HG02885 (cell line): ENCODE data around the gene CYRIA.

Source experiments
- ATAC-seq: cut with Tn5 transposase; IDR thresholded peaks from one replicate; pipeline ENCODE4 v1.9.1; 2021; ENCODE audit warnings: mild to moderate bottlenecking; ENCODE audit not compliant: unreplicated experiment, poor library complexity

CYRIA gene

GRCh38 chr2:16633621-16634430 is 31.8 kb downstream of the CYRIA start:
- ATAC-seq: no peak

GRCh38 chr2:16632598-16632997 is 33.0 kb downstream of the CYRIA start:
- ATAC-seq: no peak

GRCh38 chr2:16630463-16630862 is 35.2 kb downstream of the CYRIA start:
- peak; percentile 47 for ATAC-seq

- ATAC-seq: no peak
These were observed 35.9 kb downstream of the CYRIA start for GRCh38 chr2:16629770-16630169.

GRCh38 chr2:16629044-16629443 is 36.6 kb downstream of the CYRIA start:
- ATAC-seq: no peak

GRCh38 chr2:16628314-16628713 is 37.3 kb downstream of the CYRIA start:
- ATAC-seq: no peak

- ATAC-seq: no peak
These were observed 38.5 kb downstream of the CYRIA start for GRCh38 chr2:16626997-16627605.

- ATAC-seq: no peak
These were observed 39.1 kb downstream of the CYRIA start for GRCh38 chr2:16626497-16626896.

GRCh38 chr2:16625759-16626158 is 39.9 kb downstream of the CYRIA start:
- ATAC-seq: peak; percentile 70

GRCh38 chr2:16625201-16625729 is 40.4 kb downstream of the CYRIA start:
- ATAC-seq: peak; percentile 13

- ATAC-seq: no peak
These were observed 41.2 kb downstream of the CYRIA start for GRCh38 chr2:16624436-16624780.

- ATAC-seq: no peak
These were observed 41.8 kb downstream of the CYRIA start for GRCh38 chr2:16623564-16624435.

- no peak for ATAC-seq
These were observed 42.6 kb downstream of the CYRIA start for GRCh38 chr2:16623031-16623430.

GRCh38 chr2:16622399-16622968 is 43.1 kb downstream of the CYRIA start:
- no peak for ATAC-seq

GRCh38 chr2:16621316-16621715 is 44.3 kb downstream of the CYRIA start:
- ATAC-seq: no peak

GRCh38 chr2:16620590-16620989 is 45.0 kb downstream of the CYRIA start:
- no peak for ATAC-seq

- ATAC-seq: no peak
These were observed 45.9 kb downstream of the CYRIA start for GRCh38 chr2:16619576-16620245.

GRCh38 chr2:16617282-16618266 is 48.1 kb downstream of the CYRIA start:
- no peak for ATAC-seq
